SK-MEL-5 (cell line): Measurements from ENCODE around the gene CCDC184. TPM values are rescaled to one million over a fixed set of nuclear protein-coding genes. Genes with fewer than 3 reads are reported as not detected.
"Not testable (repeated sequence)": the region's sequence is repeated elsewhere in the genome, so short reads cannot be mapped to it uniquely, and the experiment has no call there.

Source experiments
- DNase-seq: peaks from one replicate; pipeline ENCODE4 v3.0.0-alpha.2; 2016; ENCODE audit warnings: low read depth, low spot score
- in situ Hi-C: cut with HindIII; loops from 2 replicates; pipeline ENCODE4 v1.10.0; 2016; ENCODE audit warnings: low sequenced_read_pairs, high pct_unique_total_duplicates, low pct_unique_long_range_greater_than_20kb
- polyA plus RNA-seq, 2 experiments: library from polyadenylated mRNA; depleted of rRNA; stranded (reverse); fragments of >200 nt; gene quantifications; 2 replicates each; pipeline ENCODE4 v1.2.3, GENCODE V29; 2015
- total RNA-seq: library from RNA; depleted of rRNA; stranded (reverse); fragments of >200 nt; shearing (Covaris generic); gene quantifications from 2 replicates; pipeline ENCODE4 v1.2.3, GENCODE V29; 2014; rRNA removed

CCDC184 gene
- total RNA-seq: 0.05 TPM in 2 replicates
- 0.37 and 1.7 TPM in 2 replicates for polyA plus RNA-seq (2015; cell fraction: cytosol; rRNA removed)
- not detected in 2 replicates for polyA plus RNA-seq (2015; cell fraction: nucleus; rRNA removed)

DNA sequence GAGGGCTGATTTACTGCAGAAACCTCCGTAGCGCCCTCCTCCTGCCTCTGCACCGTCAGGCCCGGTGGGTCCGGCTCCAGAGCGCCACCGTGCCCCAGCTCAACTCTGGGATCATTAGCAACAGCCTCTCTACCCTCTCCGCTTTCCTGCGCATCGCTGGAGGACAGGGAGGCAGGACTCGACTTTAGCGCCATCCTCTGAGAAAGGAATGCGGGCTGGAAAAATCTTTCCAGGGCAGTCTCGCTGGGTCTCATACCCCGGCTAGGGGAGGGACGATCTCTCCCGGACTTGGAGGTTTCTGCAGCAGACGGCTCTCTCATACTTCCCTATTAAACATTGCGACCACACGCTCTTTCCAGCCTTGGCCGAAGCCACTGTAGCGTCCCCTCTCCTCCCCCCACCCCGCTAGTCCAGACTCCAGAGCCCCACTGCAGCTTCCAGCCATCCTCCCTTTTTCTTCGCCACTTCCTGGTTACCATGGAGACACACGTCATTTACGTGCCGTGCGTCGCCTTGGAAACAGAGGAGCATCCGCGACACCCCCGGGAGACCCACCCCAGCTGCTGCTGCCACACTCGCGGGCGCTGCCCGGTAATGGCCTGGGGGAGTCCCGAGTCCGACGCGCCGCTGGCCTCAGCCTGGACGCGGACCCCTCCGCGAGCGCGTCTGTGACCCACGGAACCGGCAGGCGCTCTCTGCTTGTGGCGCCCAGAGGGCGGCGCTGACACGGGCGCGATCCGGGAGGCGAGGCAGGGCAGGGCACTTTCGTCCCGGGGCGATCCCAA, at the start of gene CCDC184:
TSS of gene CCDC184 (plus strand) at position 554 of the 785 bp plus-strand sequence. CDS start 479 bp downstream, outside the sequence.
- DNase-seq: peak; percentile 82
- in situ Hi-C loops: no loop called here

DNA sequence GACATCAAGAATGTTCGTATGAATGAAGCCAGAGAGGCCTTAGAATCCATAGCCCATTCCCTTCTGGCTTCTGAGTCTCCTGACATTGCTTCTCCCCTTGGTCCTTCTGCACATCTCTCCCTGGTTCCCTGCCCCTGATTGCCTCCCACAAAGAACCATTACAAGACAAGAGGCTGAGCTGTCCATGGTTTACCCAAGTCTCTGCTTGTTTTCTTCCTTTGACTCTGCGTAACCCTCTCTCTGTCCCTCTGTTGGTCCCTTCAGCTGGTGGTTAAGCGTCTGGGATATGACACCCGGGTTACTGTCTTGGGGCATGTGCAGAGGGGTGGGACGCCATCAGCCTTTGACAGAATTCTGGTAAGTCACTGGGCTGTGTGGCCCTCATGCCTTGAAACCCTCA, 48.4 kb upstream of the CCDC184 start:
- in situ Hi-C loops: no loop called here
- no peak for DNase-seq

DNA sequence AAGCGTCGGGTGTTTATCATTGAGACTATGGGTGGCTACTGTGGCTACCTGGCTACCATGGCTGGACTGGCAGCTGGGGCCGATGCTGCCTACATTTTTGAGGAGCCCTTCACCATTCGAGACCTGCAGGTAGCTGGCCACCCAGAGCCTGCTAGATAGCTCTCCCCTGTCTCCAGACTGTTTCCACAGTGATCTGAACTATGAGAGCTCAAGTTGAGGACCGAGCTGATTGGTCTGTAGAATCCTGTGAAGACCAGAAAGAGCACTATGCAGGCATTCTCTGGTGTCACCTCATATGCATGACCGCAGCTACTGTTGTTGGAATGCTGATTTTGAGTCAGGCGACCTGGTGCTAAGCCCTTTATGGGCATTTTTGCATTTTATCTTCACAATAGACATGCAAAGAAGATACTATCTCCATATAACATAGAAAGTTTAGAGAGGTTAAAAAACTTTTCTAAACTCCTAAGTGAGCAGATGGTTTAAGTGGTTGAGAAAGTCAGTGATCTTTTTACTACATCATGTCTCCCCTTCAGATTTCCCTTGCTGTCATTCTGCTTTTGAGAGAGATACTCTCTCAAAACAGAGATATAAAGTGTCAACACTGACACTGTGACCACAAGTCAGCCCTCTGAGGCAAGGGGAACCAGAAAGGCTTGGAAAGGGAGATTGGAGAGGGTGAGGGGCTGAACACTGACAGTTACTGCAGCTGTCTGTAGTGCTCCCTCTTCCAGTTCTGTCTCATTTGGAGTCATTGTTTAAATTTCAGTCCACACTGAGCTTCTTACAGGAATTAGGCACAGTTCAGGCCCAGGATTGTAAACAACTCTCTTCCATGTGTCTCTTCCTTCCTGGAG, 40.4 kb upstream of the CCDC184 start:
- in situ Hi-C loops: no loop called here
- DNase-seq: no peak

DNA sequence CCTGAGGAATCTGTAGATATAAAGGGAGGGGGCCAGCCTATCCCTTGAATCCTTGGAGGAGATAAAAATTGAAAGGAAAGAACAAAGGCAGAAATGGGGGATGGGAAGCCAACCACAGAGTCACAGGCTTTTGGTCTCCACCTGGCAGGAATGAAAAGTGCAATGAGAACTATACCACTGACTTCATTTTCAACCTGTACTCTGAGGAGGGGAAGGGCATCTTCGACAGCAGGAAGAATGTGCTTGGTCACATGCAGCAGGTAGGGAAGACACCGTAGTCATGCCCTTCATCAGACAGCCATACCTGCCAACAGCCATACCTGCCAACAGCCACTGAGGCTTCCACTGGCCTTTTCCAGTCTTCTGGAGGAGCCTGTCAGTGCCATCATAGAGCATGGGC, 39.5 kb upstream of the CCDC184 start:
- in situ Hi-C loops: no loop called here
- DNase-seq: no peak

DNA sequence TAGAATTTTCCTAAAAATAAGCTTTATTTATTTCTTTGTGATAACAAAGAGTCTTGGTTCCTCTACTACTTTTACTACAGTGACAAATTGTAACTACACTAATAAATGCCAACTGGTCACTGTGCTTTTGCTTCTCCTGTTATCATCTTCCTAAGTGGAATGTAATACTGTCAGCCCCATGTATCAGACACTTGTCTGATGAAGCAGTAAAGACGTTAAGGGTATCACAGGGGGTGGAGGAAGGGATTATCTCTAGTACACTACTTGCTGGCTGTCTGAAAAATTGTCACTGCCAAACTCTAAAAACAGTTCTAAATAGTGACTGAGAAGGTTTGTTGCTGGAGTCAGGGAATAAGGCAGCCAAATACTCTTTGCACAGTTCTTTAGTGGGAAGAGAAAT, 37.5 kb upstream of the CCDC184 start:
- in situ Hi-C loops: no loop called here

DNA sequence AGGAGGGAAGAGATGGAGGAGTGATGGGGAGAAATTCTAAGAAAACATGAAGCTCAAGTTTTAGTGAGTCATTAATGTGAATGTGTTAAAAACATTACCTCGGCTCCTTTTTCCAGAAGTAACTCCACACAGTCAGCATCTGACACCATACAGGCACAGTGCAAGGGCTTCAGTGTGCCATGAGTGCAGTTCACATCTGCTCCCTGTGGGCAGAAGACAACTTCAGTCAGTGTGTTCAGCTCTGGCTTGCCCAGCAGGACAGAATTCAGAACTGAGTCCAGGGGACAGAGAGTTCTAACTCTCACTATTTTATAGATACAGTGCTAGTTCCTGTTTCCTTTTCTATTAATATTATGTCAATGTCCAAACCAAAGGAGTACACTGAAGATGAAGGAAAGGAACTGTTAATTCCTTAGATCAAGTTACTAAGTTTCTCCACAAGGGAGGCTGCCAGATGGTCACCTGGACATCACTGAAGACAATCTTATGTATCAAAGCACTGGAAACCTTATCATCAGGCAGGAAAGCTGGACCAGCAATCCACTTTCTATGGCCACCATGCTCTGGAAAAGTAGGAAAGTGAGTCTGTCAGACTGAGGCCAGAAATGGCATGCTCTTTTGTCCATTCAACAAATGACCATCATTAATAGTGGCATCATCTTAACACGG, 32.2 kb upstream of the CCDC184 start:
- in situ Hi-C loops: no loop called here
- no peak for DNase-seq

More for the DNA sequence above, 37.5 kb upstream of the CCDC184 start:
- no peak for DNase-seq

DNA sequence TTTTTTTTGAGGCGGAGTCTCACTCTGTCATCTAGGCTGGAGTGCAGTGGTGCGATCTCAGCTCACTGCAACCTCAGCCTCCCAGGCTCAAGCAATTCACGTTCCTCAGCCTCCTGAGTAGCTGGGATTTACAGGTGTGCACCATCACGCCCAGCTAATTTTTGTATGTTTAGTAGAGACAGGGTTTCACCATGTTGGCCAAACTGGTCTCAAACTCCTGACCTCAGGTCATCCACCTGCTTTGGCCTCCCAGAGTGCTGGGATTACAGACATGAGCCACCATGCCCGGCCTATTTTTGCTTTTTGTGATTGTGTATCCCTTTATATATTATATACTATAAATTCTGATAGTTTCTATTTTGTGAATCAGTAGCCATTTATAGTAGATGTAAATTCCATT, 27.7 kb upstream of the CCDC184 start:
- DNase-seq: not testable (repeated sequence)

DNA sequence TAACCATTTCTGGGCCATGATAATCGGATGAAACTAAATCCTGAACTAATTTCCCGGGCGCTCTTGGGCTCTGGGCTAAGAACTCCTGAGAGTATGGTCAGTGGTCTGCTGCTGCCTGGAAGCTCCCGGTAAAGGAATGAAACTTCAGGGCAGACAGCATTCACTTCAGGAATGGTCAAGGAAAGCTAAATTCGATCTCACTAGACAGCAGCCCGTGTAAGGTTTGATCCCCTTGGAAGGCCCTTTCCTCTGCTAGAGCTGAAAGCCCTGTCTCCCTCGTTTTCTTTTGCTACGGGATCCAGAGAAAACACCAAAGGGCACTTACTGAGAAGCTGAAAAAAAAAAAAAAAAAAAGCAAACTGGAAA, 26.8 kb upstream of the CCDC184 start:
- no peak for DNase-seq

More for the DNA sequence above, 27.7 kb upstream of the CCDC184 start:
- in situ Hi-C loops: not testable (repeated sequence)

DNA sequence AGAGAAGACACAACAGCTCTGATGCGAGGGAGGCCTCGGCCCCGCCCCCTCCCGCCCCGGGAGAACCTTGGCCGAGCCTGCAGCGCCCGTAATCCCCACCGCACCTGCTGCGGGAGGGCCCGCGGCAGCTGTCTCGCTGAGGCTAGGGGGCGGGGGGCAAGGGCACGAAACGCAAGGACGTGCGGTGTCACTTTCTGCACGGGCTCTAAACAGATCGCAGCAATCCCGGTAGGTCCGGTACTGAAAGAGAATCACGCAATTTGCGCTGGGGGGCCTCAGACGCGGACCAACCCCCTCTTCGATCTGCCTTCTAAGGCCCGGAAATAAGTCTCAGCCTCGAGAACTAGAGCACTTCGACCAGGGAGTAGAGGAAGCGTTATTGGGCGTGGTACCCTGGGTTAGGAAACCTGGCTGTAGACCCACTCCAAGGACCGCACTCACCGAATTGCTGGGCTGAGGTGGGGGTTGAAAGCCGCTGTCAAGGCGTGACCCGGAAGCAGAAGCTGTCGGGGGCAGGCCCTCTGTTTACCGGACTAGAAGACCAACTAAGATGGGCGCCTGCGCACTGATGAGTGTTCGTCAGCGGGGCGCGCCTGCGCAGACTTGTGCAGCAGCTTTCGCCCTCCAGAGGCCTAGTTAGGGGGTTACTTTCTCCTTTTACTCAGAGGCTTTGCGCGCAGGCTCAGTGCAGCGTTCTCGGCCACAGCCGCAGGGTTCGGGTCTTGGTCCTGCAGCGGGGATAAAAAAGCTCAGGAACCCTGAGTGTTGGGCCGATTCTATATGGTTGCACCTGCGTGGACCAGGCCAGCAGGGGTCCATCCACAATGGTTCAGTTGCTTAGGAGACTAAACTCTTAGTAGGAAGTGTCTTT, 26.2 kb upstream of the CCDC184 start, which contains the start of gene ASB8:
TSS of gene ASB8 (minus strand) at position 498 of the 871 bp plus-strand sequence. CDS start 4,019 bp downstream, outside the sequence.
- in situ Hi-C loops: no loop called here
- DNase-seq: peak; percentile 98

More for the DNA sequence above, 26.8 kb upstream of the CCDC184 start:
- in situ Hi-C loops: no loop called here

DNA sequence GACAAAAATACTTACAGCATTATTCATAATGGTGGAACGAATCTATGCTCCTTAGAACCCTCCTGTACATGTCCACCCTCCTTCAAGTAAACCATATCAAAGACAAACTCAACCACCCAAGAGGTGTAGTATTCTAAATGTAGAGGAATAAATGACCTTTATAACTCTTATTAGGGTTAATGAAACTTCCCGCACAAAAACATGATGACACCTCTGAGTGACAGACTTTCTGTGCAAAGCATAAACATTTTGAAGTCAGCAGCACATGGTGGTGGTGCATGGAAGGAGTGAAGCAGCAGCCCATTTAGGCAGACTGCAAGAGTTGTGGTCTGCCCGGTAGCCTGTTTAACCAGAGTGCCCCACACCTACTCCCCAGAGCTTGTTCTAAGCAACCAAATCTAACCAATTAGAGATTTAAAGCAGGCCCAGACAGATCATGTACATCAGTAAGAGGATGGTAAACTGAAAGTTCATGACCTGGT, 25.5 kb upstream of the CCDC184 start:
- in situ Hi-C loops: no loop called here
- no peak for DNase-seq

DNA sequence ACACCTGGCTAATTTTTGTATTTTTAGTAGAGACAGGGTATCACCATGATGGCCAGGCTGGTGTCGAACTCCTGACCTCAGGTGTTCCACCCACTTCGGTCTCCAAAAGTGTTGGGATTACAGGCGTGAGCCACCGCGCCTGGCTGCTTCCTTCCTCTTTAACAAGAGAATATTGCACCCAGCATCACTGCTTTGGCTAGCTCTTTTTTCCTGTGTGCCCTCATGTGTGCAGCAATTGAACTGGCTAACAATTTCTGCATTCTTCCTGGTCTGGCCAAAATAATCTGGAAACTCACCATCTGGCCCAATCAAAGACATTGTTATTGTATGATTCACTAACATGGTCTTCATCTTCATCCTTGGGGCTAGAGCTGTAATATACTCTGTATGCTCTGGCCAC, 23.4 kb upstream of the CCDC184 start:
- in situ Hi-C loops: no loop called here
- DNase-seq: no peak

DNA sequence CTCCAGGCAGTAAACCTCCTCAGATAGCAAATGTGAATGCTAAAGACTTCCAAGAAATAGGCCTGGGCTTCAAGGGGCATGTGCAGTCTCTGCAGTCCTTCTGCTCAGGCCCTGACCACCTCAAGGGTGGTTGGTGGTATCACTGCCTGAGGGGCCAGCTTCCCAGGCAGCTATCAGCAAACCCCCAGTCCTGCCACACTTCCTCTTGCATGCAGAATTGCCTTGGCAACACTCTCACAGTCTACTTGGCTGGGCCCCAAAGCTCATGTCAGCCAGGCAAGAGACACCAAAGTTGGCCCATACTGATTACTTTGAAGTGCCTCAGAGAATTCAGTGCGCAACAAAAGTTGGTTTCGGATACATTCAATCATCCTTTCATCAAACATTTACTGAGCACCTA, 22.6 kb upstream of the CCDC184 start:
- in situ Hi-C loops: no loop called here
- DNase-seq: no peak

DNA sequence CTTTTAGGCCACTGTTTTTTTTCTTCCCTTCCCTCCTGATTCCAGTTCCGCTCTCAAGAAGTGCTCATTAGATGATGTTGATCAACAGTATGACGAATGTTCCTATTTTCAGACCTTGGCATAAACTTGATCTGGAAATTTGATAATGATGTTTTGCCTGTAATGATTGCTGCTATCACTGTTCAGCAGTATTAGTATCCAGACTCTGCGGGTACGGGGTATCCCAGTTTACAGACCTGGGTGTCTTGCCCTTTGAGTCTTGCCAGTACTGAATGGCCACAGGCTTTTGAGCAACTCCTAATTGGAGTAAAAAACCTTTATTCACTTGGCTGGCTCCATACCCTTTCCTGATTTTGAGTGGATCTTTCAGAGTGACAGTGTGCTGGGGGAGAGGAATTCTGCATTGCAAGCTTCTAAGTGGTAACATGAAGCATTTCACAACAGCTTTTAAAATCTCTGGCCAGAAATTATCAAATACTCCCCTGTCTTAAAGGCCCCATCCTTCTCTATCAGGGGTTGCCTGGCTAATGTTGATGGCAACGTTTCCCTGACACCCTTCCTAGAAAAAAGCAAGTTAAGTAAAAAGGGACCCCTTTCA, 20.2 kb upstream of the CCDC184 start:
- no peak for DNase-seq
- in situ Hi-C loops: no loop called here

DNA sequence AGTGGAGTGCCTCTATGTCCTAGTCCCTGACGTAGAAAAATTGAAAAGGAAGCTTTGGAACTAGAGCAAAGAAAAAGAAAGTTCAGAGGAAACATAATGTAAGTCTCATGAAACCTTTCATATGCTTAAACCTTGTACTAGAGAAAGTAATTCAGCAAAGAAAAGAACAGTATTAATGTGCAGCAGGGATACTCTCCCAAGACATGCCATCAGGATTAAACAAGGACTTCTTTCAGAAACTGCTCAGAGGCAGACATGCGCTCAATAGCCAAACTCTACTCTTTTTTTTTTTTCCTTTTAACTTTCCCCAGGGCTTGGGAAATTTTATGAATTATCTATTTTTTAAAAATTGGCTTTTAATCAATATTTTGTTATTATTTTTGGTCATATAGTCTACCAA, 19.0 kb upstream of the CCDC184 start:
- in situ Hi-C loops: no loop called here
- peak; percentile 75 for DNase-seq

DNA sequence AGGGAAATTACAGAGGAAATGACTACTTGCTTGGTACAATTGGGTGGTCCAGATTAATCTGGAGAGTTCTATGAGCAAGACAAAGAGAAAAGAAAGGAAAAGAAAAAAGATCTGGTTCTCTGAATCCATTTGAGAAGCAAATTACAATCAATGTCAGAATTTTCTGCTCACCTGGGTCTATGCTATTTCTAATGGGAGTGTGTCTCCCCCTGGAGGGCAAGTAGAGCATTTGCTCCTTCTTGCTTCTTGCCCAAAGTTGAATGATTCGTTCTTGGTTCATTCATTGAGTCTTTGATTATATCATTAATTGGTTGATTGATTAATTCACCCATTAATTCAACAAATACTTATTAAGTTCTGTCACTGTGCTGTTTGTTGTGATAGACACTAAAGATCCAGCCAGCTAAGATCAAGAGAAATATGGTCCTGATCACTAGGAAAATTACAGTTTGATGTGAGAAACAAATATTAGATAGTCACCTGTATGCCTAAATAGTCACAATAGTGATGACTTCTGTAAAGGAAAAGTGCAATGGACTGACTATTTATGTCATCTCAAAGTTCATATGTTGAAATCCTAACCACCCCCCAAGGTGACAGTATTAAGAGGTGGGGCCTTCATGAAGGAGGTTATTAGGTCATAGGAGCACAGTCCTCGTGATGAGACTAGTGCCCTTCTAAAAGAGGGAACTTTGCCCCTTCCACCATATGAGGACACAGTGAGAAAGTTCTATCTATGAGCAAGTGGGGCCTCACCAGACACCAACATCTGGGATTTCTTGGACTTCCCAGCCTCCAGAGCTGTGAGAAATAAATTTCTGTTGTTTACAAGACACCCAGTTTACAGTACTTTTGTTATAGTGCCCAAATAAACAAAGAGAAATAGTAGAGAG, 18.1 kb upstream of the CCDC184 start:
- in situ Hi-C loops: no loop called here

DNA sequence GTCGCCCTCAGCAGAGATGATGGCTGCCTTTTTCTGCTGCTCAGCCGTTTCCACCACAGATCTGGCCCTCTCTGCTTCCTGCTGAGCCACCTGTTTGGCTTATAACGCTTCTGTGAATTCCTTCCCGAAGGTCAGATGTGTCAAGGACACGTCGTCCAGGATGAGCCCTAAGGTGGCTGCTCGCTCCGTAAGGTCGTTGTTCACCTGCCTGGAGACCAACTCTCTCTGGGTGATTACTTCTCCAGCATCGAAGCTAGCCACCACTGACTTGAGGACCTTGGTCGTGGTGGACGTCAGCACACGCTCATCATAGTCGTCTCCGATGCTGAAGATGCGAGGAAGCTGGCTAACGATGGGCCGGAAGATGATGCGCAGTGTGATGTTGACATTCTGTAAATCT, 14.4 kb upstream of the CCDC184 start:
- in situ Hi-C loops: no loop called here
- no peak for DNase-seq

More for the DNA sequence above, 18.1 kb upstream of the CCDC184 start:
- DNase-seq: peak; percentile 72
